Adrenal gland (tissue), 5 donors: ENCODE results near the gene CTLA4.

Experiments
- CTCF ChIP-seq, 6 experiments: fragments of 450-650 bp in 4 of 6; fragments of 200-600 bp in 2 of 6; sonication (generic) in 1 of 6; IDR thresholded peaks; 1 replicate in 5 of 6; 2 replicates in 1 of 6; pipeline versions ENCODE4 v1.5.1 to v1.8.0; 2016 to 2021; ENCODE audit warnings: antibody characterized with exemption in 6 of 6, mild to moderate bottlenecking in 2 of 6, moderate library complexity in 1 of 6
- POLR2A ChIP-seq, 2 donors: fragments of 450-650 bp; IDR thresholded peaks; one replicate each; pipeline ENCODE4 v1.6.1; 2017; ENCODE audit warnings: antibody characterized with exemption in 2 of 2, mild to moderate bottlenecking in 2 of 2, moderate library complexity in 1 of 2
- donor health status: DM: no; HTN: no; CAD: no.

DNA sequence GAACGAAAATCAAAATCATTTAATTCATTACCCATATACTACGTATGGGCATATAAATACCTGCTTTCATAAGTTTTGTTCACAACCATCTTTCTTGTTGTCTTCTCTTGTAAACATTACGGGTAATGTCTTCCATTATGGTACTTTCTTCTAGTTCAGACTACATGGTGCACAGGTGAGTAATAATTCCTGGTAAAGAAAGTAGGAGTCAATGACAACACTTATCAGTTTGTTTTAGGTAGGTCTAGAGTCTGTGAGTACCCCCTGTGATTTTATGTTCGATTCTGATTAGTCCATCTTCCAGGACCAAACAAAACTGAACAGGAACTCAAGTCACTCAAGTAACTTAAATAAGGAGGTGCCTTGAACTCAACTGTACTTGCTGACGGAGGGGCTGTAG is 25.2 kb upstream of the CTLA4 start:
- TF ChIP-seq CTCF (IDR thresholded peaks at IDR 0.05) (no peak), POLR2A (IDR thresholded peaks at IDR 0.05) (no peak)
